Tibial nerve (tissue), 4 donors: Measurements from ENCODE around the gene OAT.

Experiments used
- CTCF ChIP-seq, 5 experiments: fragments of 200-600 bp in 3 of 5; fragments of 450-650 bp in 2 of 5; sonication (generic) in 3 of 5; IDR thresholded peaks; one replicate each; pipeline ENCODE4 v1.5.1; 2016 to 2019; ENCODE audit warnings: antibody characterized with exemption in 5 of 5, mild to moderate bottlenecking in 3 of 5, moderate library complexity in 2 of 5
- EP300 ChIP-seq, 2 donors: sonication (generic); formaldehyde crosslinking; IDR thresholded peaks; one replicate each; pipeline ENCODE4 v1.6.1; 2017; ENCODE audit warnings: antibody characterized with exemption in 2 of 2, mild to moderate bottlenecking in 1 of 2
- POLR2A ChIP-seq, 2 donors: fragments of 450-650 bp; IDR thresholded peaks; one replicate each; pipeline ENCODE4 v1.6.1; 2017; ENCODE audit warnings: antibody characterized with exemption in 2 of 2, mild to moderate bottlenecking in 2 of 2, moderate library complexity in 2 of 2

- TF ChIP-seq CTCF (IDR thresholded peaks at IDR 0.05) (no peak), POLR2A (IDR thresholded peaks at IDR 0.05) (no peak), EP300 (IDR thresholded peaks at IDR 0.05) (no peak)
Measured at GRCh38 chr10:124347956-124348355, 70.8 kb downstream of the OAT start.
